K562 (cell line): Measurements from ENCODE around the gene NFATC3. TPM values are rescaled to one million over a fixed set of nuclear protein-coding genes. Genes with fewer than 3 reads are reported as not detected.

ENCODE experiments used
- BRF1 ChIP-seq: IDR thresholded peaks from 3 replicates; pipeline ENCODE4 v1.6.1; 2011; ENCODE audit warnings: borderline replicate concordance, mild to moderate bottlenecking; ENCODE audit not compliant: insufficient read length; ENCODE audit errors: extremely low read depth
- E2F1 ChIP-seq: sonication (generic); formaldehyde crosslinking; IDR thresholded peaks from 2 replicates; pipeline ENCODE4 v1.8.1; 2023; ENCODE audit warnings: mild to moderate bottlenecking, missing genetic modification reagents, moderate library complexity
- FOXJ2 ChIP-seq: fragments of 200-800 bp; sonication (Bioruptor generic); IDR thresholded peaks from 2 replicates; pipeline ENCODE4 v1.6.1; 2016; ENCODE audit warnings: missing genetic modification characterization, missing compliant biosample characterization
- FOXM1 ChIP-seq, 2 experiments: fragments of 450-650 bp in 1 of 2; sonication (generic) in 1 of 2; formaldehyde crosslinking in 1 of 2; IDR thresholded peaks; 2 replicates each; pipeline versions ENCODE4 v1.6.1 to v1.9.0; 2017 to 2022; ENCODE audit warnings: low read depth in 2 of 2, mild to moderate bottlenecking in 2 of 2, missing genetic modification reagents in 1 of 2, moderate library complexity in 1 of 2
- HDAC8 ChIP-seq: fragments of 450-650 bp; IDR thresholded peaks from 2 replicates; pipeline ENCODE4 v1.6.1; 2016; ENCODE audit warnings: mild to moderate bottlenecking, missing genetic modification characterization, moderate library complexity, missing compliant biosample characterization
- MEF2A ChIP-seq: IDR thresholded peaks from 2 replicates; pipeline ENCODE4 v1.6.1; 2011; ENCODE audit warnings: low read depth, mild to moderate bottlenecking, low read length, moderate library complexity; ENCODE audit not compliant: control insufficient read depth
- PTBP1 ChIP-seq: fragments of 200-400 bp; formaldehyde crosslinking; IDR thresholded peaks from 2 replicates; pipeline ENCODE4 v1.6.1; 2017; ENCODE audit warnings: low read depth, low read length
- TAL1 ChIP-seq: fragments of 450-650 bp; IDR thresholded peaks from 2 replicates; pipeline ENCODE4 v1.6.1; 2016; ENCODE audit warnings: mild to moderate bottlenecking
- TOE1 ChIP-seq, 2 experiments: fragments of 450-650 bp in 1 of 2; sonication (generic) in 1 of 2; formaldehyde crosslinking in 1 of 2; IDR thresholded peaks; 2 replicates each; pipeline versions ENCODE4 v1.7.1 to v1.8.0; 2016 to 2022; ENCODE audit warnings: borderline replicate concordance in 2 of 2, mild to moderate bottlenecking in 2 of 2, antibody characterized with exemption in 1 of 2, inconsistent platforms in 1 of 2, low read depth in 1 of 2, missing genetic modification reagents in 1 of 2, moderate library complexity in 1 of 2
- XRCC3 ChIP-seq: fragments of 450-650 bp; IDR thresholded peaks from 2 replicates; pipeline ENCODE4 v1.6.1; 2017; ENCODE audit warnings: mild to moderate bottlenecking, moderate library complexity
- ZBTB34 ChIP-seq: fragments of 250-450 bp; sonication (Bioruptor Pico); IDR thresholded peaks from 2 replicates; pipeline ENCODE4 v1.8.0; 2021; ENCODE audit warnings: mild to moderate bottlenecking, moderate library complexity
- ZBTB40 ChIP-seq, 2 experiments: fragments of 450-650 bp in 1 of 2; sonication (generic) in 1 of 2; formaldehyde crosslinking in 1 of 2; IDR thresholded peaks; 2 replicates each; pipeline versions ENCODE4 v1.7.1 to v1.9.0; 2016 to 2022; ENCODE audit warnings: inconsistent platforms in 1 of 2, mild to moderate bottlenecking in 1 of 2, missing genetic modification reagents in 1 of 2
- ZNF165 ChIP-seq: fragments of 250-450 bp; sonication (Bioruptor Pico); IDR thresholded peaks from 2 replicates; pipeline ENCODE4 v1.4.0; 2020; ENCODE audit warnings: borderline replicate concordance
- ZNF583 ChIP-seq: fragments of 250-450 bp; sonication (Bioruptor Pico); IDR thresholded peaks from 2 replicates; pipeline ENCODE4 v1.4.0; 2020
- polyA plus RNA-seq, 8 experiments: library from polyadenylated mRNA; depleted of rRNA in 4 of 8; stranded (reverse) in 5 of 8; unstranded in 3 of 8; fragments of >200 nt; fragmentation: Nextera tagmentation in 2 of 8; fragmentation: Illumina TruSeq in 1 of 8; extraction: Ambion mirVana in 2 of 8; extraction: Trizol in 1 of 8; gene quantifications; 2 replicates each; pipeline versions ENCODE4 v1.2.1 to v1.2.3, GENCODE V29; 2011 to 2014; ENCODE audit warnings: inconsistent platforms in 1 of 8, missing spikeins in 1 of 8
- total RNA-seq, 7 experiments: library from RNA; depleted of rRNA in 6 of 7; stranded (reverse); fragments of >200 nt in 6 of 7; fragmentation: Illumina TruSeq in 2 of 7; extraction: Trizol in 2 of 7; gene quantifications; 2 replicates each; pipeline versions ENCODE4 v1.2.1 to v1.2.3, GENCODE V29; 2011 to 2021; ENCODE audit warnings: low replicate concordance in 1 of 7

NFATC3 gene
- total and polyA plus RNA-seq, 9 of the 15 experiments (the other 6 are each of a cell fraction or from before 2014, with no cell fraction given), result 15.7 to 98.4 (median 59.4) TPM

- no peak for TF ChIP-seq E2F1 (CRISPR knock-in tag)
- no peak for TF ChIP-seq PTBP1
- no peak for TF ChIP-seq TAL1
- no peak for TF ChIP-seq FOXJ2 (tag)
- TF ChIP-seq ZNF583 (CRISPR knock-in tag), result no peak
- no peak for TF ChIP-seq MEF2A
- TF ChIP-seq ZBTB40 (IDR thresholded peaks at IDR 0.05), result peak; percentile 49
- no peak for TF ChIP-seq ZBTB40 (CRISPR knock-in tag; IDR thresholded peaks at IDR 0.05)
- TF ChIP-seq XRCC3, result no peak
- no peak for TF ChIP-seq HDAC8 (tag)
- TF ChIP-seq TOE1 (IDR thresholded peaks at IDR 0.05; ENCODE audit: borderline replicate concordance), result peak; percentile 84; the same call in 1 of the 2 replicates
- TF ChIP-seq TOE1 (CRISPR knock-in tag; IDR thresholded peaks at IDR 0.05; ENCODE audit: borderline replicate concordance, low read depth), result no peak
- no peak for TF ChIP-seq ZBTB34 (CRISPR knock-in tag)
- TF ChIP-seq BRF1, result no peak
- no peak for TF ChIP-seq ZNF165 (CRISPR knock-in tag)
- peak; percentile 67 for TF ChIP-seq FOXM1 (IDR thresholded peaks at IDR 0.05; ENCODE audit: low read depth)
- no peak for TF ChIP-seq FOXM1 (CRISPR knock-in tag; IDR thresholded peaks at IDR 0.05; ENCODE audit: low read depth)
These were observed 160.0 kb downstream of the NFATC3 start, which contains the start of gene PLA2G15 (continued) for GRCh38 chr16:68244903-68245853.
